SK-N-SH treated with all-trans-retinoic acid at 6 μM for 48 hours (cell line): ENCODE data around the gene GNS.

ENCODE experiments used
- ATAC-seq: fragments of 200-7000 bp; cut with Tn5 transposase; 3 replicates; pipeline ENCODE4 v1.9.1; 2020; ENCODE audit warnings: mild to moderate bottlenecking, moderate library complexity
- CSDC2 ChIP-seq: fragments of 250-450 bp; sonication (Bioruptor Pico); IDR thresholded peaks from 2 replicates; pipeline ENCODE4 v1.5.0; 2020; ENCODE audit warnings: mild to moderate bottlenecking, moderate library complexity
- ESRRG ChIP-seq: fragments of 250-450 bp; sonication (Bioruptor Pico); IDR thresholded peaks from 2 replicates; pipeline ENCODE4 v1.6.1; 2021; ENCODE audit warnings: mild to moderate bottlenecking
- GLIS3 ChIP-seq: fragments of 250-450 bp; sonication (Bioruptor Pico); IDR thresholded peaks from 2 replicates; pipeline ENCODE4 v1.5.0; 2020; ENCODE audit warnings: mild to moderate bottlenecking, moderate library complexity
- ISL1 ChIP-seq: fragments of 250-450 bp; sonication (Bioruptor Pico); IDR thresholded peaks from 2 replicates; pipeline ENCODE4 v2.1.2; 2022; ENCODE audit warnings: mild to moderate bottlenecking, moderate library complexity
- OSR1 ChIP-seq: fragments of 250-450 bp; sonication (Bioruptor Pico); IDR thresholded peaks from 2 replicates; pipeline ENCODE4 v1.8.0; 2022; ENCODE audit warnings: moderate library complexity, mild to moderate bottlenecking, inconsistent platforms
- PPARA ChIP-seq: fragments of 250-450 bp; sonication (Bioruptor Pico); IDR thresholded peaks from 2 replicates; pipeline ENCODE4 v1.5.0; 2020; ENCODE audit warnings: mild to moderate bottlenecking, borderline replicate concordance
- RARB ChIP-seq: fragments of 250-450 bp; sonication (Bioruptor Pico); IDR thresholded peaks from 2 replicates; pipeline ENCODE4 v1.8.0; 2021; ENCODE audit warnings: mild to moderate bottlenecking, moderate library complexity
- SNAI2 ChIP-seq: fragments of 250-450 bp; sonication (Bioruptor Pico); IDR thresholded peaks from 2 replicates; pipeline ENCODE4 v1.5.0; 2020; ENCODE audit warnings: mild to moderate bottlenecking, moderate library complexity
- TOX ChIP-seq: fragments of 250-450 bp; sonication (Bioruptor Pico); IDR thresholded peaks from 2 replicates; pipeline ENCODE4 v1.8.0; 2021; ENCODE audit warnings: mild to moderate bottlenecking, moderate library complexity, borderline replicate concordance
- TSHZ2 ChIP-seq: fragments of 250-450 bp; sonication (Bioruptor Pico); IDR thresholded peaks from 2 replicates; pipeline ENCODE4 v1.5.0; 2020; ENCODE audit warnings: mild to moderate bottlenecking, moderate library complexity
- ZC3H10 ChIP-seq: fragments of 250-450 bp; sonication (Bioruptor Pico); IDR thresholded peaks from 2 replicates; pipeline ENCODE4 v1.5.1; 2021; ENCODE audit warnings: mild to moderate bottlenecking, moderate library complexity
- ZFP3 ChIP-seq: fragments of 250-450 bp; sonication (Bioruptor Pico); IDR thresholded peaks from 2 replicates; pipeline ENCODE4 v1.5.0; 2020; ENCODE audit warnings: mild to moderate bottlenecking, moderate library complexity
- ZFP30 ChIP-seq: fragments of 450-650 bp; formaldehyde crosslinking; IDR thresholded peaks from 2 replicates; pipeline ENCODE4 v1.5.0; 2022; ENCODE audit warnings: mild to moderate bottlenecking, moderate library complexity
- ZNF565 ChIP-seq: fragments of 450-650 bp; formaldehyde crosslinking; conservative IDR thresholded peaks from 2 replicates; pipeline ENCODE4 v1.5.0; 2020; ENCODE audit warnings: low read depth, mild to moderate bottlenecking, moderate library complexity
- ZNF70 ChIP-seq: fragments of 450-650 bp; formaldehyde crosslinking; IDR thresholded peaks from 2 replicates; pipeline ENCODE4 v1.5.0; 2020; ENCODE audit warnings: mild to moderate bottlenecking, moderate library complexity
- ZNF8 ChIP-seq: fragments of 450-650 bp; formaldehyde crosslinking; IDR thresholded peaks from 2 replicates; pipeline ENCODE4 v1.5.0; 2020; ENCODE audit warnings: mild to moderate bottlenecking, moderate library complexity
- TF ChIP-seq, protein P1 (sequence below): fragments of 250-450 bp; sonication (Bioruptor Pico); IDR thresholded peaks from 2 replicates; pipeline ENCODE4 v1.8.0; 2020; ENCODE audit warnings: mild to moderate bottlenecking, moderate library complexity, borderline replicate concordance
- TF ChIP-seq, protein P2 (sequence below): fragments of 250-450 bp; sonication (Bioruptor Pico); IDR thresholded peaks from 2 replicates; pipeline ENCODE4 v1.5.1; 2021; ENCODE audit warnings: mild to moderate bottlenecking, moderate library complexity
- TF ChIP-seq, protein P3 (sequence below): fragments of 250-450 bp; sonication (Bioruptor Pico); IDR thresholded peaks from 2 replicates; pipeline ENCODE4 v1.8.0; 2021; ENCODE audit warnings: low read depth, mild to moderate bottlenecking, moderate library complexity, borderline replicate concordance
- TF ChIP-seq, protein P4 (sequence below): fragments of 250-450 bp; sonication (Bioruptor Pico); IDR thresholded peaks from 2 replicates; pipeline ENCODE4 v1.5.1; 2020; ENCODE audit warnings: low read depth, mild to moderate bottlenecking, moderate library complexity

Gene GNS

DNA sequence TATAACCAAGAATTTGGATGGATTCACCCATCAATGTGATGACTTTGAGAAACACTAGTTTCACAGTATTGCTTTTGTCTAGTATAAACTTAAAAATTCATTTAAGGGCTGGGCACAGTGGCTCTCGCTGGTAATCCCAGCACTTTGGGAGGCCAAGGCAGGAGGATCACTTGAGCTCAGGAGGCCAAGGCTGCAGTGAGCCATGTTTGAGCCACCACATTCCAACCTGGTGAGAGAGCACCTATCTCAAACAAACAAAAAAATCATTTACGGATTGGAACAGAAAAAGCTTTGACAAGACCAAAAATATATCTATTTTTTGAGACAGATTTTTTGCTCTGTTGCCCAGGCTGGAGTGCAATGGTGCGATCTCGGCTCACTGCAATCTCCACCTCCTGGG is 27.5 kb downstream of the GNS start:
- TF ChIP-seq TOX (CRISPR knock-in tag) (no peak), ZNF565 (CRISPR knock-in tag) (no peak), ISL1 (no peak)
- TF ChIP-seq, protein P1, sequence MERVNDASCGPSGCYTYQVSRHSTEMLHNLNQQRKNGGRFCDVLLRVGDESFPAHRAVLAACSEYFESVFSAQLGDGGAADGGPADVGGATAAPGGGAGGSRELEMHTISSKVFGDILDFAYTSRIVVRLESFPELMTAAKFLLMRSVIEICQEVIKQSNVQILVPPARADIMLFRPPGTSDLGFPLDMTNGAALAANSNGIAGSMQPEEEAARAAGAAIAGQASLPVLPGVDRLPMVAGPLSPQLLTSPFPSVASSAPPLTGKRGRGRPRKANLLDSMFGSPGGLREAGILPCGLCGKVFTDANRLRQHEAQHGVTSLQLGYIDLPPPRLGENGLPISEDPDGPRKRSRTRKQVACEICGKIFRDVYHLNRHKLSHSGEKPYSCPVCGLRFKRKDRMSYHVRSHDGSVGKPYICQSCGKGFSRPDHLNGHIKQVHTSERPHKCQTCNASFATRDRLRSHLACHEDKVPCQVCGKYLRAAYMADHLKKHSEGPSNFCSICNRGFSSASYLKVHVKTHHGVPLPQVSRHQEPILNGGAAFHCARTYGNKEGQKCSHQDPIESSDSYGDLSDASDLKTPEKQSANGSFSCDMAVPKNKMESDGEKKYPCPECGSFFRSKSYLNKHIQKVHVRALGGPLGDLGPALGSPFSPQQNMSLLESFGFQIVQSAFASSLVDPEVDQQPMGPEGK (CRISPR knock-in tag), result no peak

GRCh38 chr12:64730588-64730969 is 28.6 kb downstream of the GNS start:
- no peak; the same call in 2 of the 3 replicates for ATAC-seq
- TF ChIP-seq GLIS3 (CRISPR knock-in tag), result no peak

More for the DNA sequence above, 27.5 kb downstream of the GNS start:
- no peak for ATAC-seq

DNA sequence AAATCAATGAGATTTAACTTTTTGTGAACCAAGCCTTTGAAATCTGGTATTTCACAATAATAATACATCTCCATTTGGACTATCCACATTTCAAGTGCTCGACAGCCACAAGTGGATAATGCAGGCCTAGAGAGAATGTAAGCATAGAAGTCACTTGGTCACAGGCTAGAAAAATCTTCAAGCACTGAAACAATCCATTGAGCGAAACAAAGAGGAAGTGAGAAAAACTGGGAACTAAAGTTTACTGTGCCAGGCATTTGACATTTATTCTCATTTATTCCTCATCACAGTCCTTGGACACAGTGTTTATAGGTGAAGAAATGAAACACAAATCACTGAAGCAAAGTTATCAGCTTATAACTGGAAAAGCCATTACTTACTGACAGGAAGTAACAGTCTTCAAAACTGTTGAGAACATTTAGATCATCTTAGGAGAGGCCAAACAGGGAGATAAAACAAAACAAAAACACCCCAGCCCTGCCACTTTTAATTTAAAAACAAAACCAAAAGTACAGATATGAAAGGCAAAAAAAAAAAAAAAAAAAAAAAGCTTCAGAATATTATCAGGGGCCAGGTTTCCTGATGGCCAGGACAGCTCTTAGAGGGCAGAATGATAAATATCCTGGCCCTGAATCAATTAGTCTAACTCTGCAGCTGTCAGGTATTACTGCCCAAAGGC is 29.2 kb downstream of the GNS start:
- TF ChIP-seq, protein P2, sequence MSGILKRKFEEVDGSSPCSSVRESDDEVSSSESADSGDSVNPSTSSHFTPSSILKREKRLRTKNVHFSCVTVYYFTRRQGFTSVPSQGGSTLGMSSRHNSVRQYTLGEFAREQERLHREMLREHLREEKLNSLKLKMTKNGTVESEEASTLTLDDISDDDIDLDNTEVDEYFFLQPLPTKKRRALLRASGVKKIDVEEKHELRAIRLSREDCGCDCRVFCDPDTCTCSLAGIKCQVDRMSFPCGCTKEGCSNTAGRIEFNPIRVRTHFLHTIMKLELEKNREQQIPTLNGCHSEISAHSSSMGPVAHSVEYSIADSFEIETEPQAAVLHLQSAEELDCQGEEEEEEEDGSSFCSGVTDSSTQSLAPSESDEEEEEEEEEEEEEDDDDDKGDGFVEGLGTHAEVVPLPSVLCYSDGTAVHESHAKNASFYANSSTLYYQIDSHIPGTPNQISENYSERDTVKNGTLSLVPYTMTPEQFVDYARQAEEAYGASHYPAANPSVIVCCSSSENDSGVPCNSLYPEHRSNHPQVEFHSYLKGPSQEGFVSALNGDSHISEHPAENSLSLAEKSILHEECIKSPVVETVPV, result no peak
- TF ChIP-seq TOX (CRISPR knock-in tag), result no peak
- no peak for TF ChIP-seq CSDC2
- no peak for TF ChIP-seq OSR1
- no peak for TF ChIP-seq PPARA (CRISPR knock-in tag)
- no peak for TF ChIP-seq ZFP30 (CRISPR knock-in tag)
- TF ChIP-seq TSHZ2, result no peak
- no peak for TF ChIP-seq ISL1
- TF ChIP-seq, protein P3, sequence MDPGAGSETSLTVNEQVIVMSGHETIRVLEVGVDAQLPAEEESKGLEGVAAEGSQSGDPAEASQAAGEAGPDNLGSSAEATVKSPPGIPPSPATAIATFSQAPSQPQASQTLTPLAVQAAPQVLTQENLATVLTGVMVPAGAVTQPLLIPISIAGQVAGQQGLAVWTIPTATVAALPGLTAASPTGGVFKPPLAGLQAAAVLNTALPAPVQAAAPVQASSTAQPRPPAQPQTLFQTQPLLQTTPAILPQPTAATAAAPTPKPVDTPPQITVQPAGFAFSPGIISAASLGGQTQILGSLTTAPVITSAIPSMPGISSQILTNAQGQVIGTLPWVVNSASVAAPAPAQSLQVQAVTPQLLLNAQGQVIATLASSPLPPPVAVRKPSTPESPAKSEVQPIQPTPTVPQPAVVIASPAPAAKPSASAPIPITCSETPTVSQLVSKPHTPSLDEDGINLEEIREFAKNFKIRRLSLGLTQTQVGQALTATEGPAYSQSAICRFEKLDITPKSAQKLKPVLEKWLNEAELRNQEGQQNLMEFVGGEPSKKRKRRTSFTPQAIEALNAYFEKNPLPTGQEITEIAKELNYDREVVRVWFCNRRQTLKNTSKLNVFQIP, result no peak
- TF ChIP-seq, protein P4, sequence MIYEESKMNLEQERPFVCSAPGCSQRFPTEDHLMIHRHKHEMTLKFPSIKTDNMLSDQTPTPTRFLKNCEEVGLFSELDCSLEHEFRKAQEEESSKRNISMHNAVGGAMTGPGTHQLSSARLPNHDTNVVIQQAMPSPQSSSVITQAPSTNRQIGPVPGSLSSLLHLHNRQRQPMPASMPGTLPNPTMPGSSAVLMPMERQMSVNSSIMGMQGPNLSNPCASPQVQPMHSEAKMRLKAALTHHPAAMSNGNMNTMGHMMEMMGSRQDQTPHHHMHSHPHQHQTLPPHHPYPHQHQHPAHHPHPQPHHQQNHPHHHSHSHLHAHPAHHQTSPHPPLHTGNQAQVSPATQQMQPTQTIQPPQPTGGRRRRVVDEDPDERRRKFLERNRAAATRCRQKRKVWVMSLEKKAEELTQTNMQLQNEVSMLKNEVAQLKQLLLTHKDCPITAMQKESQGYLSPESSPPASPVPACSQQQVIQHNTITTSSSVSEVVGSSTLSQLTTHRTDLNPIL (CRISPR knock-in tag), result no peak
- no peak for TF ChIP-seq GLIS3 (CRISPR knock-in tag)
- TF ChIP-seq SNAI2 (CRISPR knock-in tag), result no peak
- no peak for TF ChIP-seq ZC3H10 (CRISPR knock-in tag)
- no peak for TF ChIP-seq ZFP3 (CRISPR knock-in tag)
- TF ChIP-seq, protein P1 (CRISPR knock-in tag), result no peak
- TF ChIP-seq ZNF70 (CRISPR knock-in tag), result no peak
- no peak for TF ChIP-seq ZNF565 (CRISPR knock-in tag)
- TF ChIP-seq RARB (CRISPR knock-in tag), result no peak
- TF ChIP-seq ZNF8 (CRISPR knock-in tag), result no peak
- no peak for TF ChIP-seq ESRRG (CRISPR knock-in tag)
- no peak for ATAC-seq
